ENCODE results near the gene UGDH. TPM values are rescaled to one million over a fixed set of nuclear protein-coding genes. Genes with fewer than 3 reads are reported as not detected.

UGDH gene
- total and polyA plus RNA-seq, 10 of the 15 experiments (the other 5 are each of a cell fraction or from before 2014, with no cell fraction given), result 11.1 to 60.3 (median 26.8) TPM

GRCh38 chr4:39528061-39528465 lies 824 bp upstream of the UGDH start (continued):
- TF ChIP-seq RFX5 (IDR thresholded peaks at IDR 0.05; ENCODE audit: low read depth, low read length) (no peak), MLLT1 (IDR thresholded peaks at IDR 0.05) (no peak), ZNF217 (IDR thresholded peaks at IDR 0.05) (0 out of 2 replicates have a peak, but pooled peaks have one; percentile 39), MEF2B (IDR thresholded peaks at IDR 0.05; ENCODE audit: partially characterized antibody, poor library complexity, severe bottlenecking) (peak; percentile 6), MAX (IDR thresholded peaks at IDR 0.05; ENCODE audit: low read depth, low read length) (no peak), PBX3 (IDR thresholded peaks at IDR 0.05; ENCODE audit: insufficient replicate concordance, low read depth, low read length) (no peak), SUPT20H (IDR thresholded peaks at IDR 0.05; ENCODE audit: borderline replicate concordance, control insufficient read depth, low read depth, low read length) (no peak), DPF2 (IDR thresholded peaks at IDR 0.05) (peak; percentile 55), ZNF622 (IDR thresholded peaks at IDR 0.05) (no peak), FOXM1 (IDR thresholded peaks at IDR 0.05; ENCODE audit: low read depth, low read length) (no peak)

Data from GM12878 (cell line).